K562 (cell line): Measurements from ENCODE around the gene CLASP2. TPM values are rescaled to one million over a fixed set of nuclear protein-coding genes. Genes with fewer than 3 reads are reported as not detected.
A peak's percentile ranks its signal among the peaks of the same experiment; 100 is the strongest.

Experiments
- ATAC-seq: fragments of 200-7000 bp; cut with Tn5 transposase; 3 replicates; pipeline ENCODE4 v1.9.1; 2020; ENCODE audit warnings: moderate library complexity
- BruUV-seq: library from RNA; stranded (reverse); fragments of 400-500 nt; replicated peaks from 2 replicates; lab custom pipeline; 2021; lab: Mats Ljungman, UMichigan
- CTCF ChIA-PET: fragments of 300-600 bp; formaldehyde crosslinking; extraction: SDS; loops from one replicate; lab custom pipeline; 2021; ENCODE audit warnings: low intra/inter-chr PET ratio; lab: Yijun Ruan, JAX
- POLR2A ChIA-PET: fragments of 300-600, 350-650 bp; sonication (Branson Sonifier 250); formaldehyde crosslinking; extraction: SDS; loops from one replicate; lab custom pipeline; 2021; ENCODE audit warnings: antibody characterized with exemption, inconsistent platforms; lab: Yijun Ruan, JAX
- DNase-seq, 4 experiments: peaks; one replicate each; pipeline versions ENCODE4 v3.0.0 to v3.0.0-alpha.2; 2011 to 2018; ENCODE audit warnings: low spot score in 3 of 4, mixed read lengths in 3 of 4; ENCODE audit errors: extremely low read depth in 1 of 4
- FAIRE-seq: peaks from 2 replicates; lab custom pipeline; 2011; peaks lifted over from hg19 to GRCh38; lab: Jason Lieb, UNC
- H2AFZ ChIP-seq: 2 replicates; pipeline ENCODE4 v1.6.0; 2011; ENCODE audit warnings: low read depth, low read length, control low read depth, inconsistent platforms
- H3K27ac ChIP-seq: fragments of 200-600 bp; 3 replicates; pipeline ENCODE4 v1.8.0; 2011; ENCODE audit warnings: low read depth, mild to moderate bottlenecking, control low read depth, inconsistent platforms, low read length, moderate library complexity, mixed read lengths; ENCODE audit errors: extremely low read depth
- H3K27me3 ChIP-seq, 2 experiments: fragments of 300-600 bp in 1 of 2; 2 replicates in 1 of 2; 3 replicates in 1 of 2; pipeline versions ENCODE4 v1.6.0 to v1.8.0; 2011; ENCODE audit warnings: inconsistent platforms in 2 of 2, low read length in 2 of 2, mild to moderate bottlenecking in 1 of 2, mixed read lengths in 1 of 2, moderate library complexity in 1 of 2; ENCODE audit not compliant: control insufficient read depth in 2 of 2, insufficient read depth in 2 of 2
- H3K36me3 ChIP-seq: fragments of 300-600 bp; 3 replicates; pipeline ENCODE4 v1.8.0; 2011; ENCODE audit warnings: mild to moderate bottlenecking, low read length, inconsistent platforms; ENCODE audit not compliant: control insufficient read depth, insufficient read depth
- H3K4me1 ChIP-seq, 2 experiments: fragments of 200-600 bp in 1 of 2; replicated peaks in 1 of 2; 2 replicates in 1 of 2; 3 replicates in 1 of 2; pipeline versions ENCODE4 v1.5.1 to v1.8.0; 2011; ENCODE audit warnings: inconsistent platforms in 2 of 2, low read length in 2 of 2, mild to moderate bottlenecking in 1 of 2, mixed read lengths in 1 of 2, moderate library complexity in 1 of 2; ENCODE audit not compliant: control insufficient read depth in 2 of 2, insufficient read depth in 2 of 2
- H3K4me2 ChIP-seq: 2 replicates; pipeline ENCODE4 v1.6.1; 2011; ENCODE audit warnings: low read length, control low read depth, inconsistent platforms, mixed read lengths; ENCODE audit not compliant: insufficient read depth
- H3K4me3 ChIP-seq: fragments of 200-600 bp; sonication (generic), shearing (Covaris generic); 2 replicates; pipeline ENCODE4 v1.5.1; 2016; ENCODE audit warnings: control low read depth, inconsistent platforms
- H3K79me2 ChIP-seq: fragments of 200-600 bp; 3 replicates; pipeline ENCODE4 v1.8.0; 2011; ENCODE audit warnings: low read length, inconsistent platforms; ENCODE audit not compliant: control insufficient read depth, insufficient read depth
- H3K9ac ChIP-seq, 2 experiments: 2 replicates each; pipeline versions ENCODE4 v1.6.0 to v1.6.1; 2011; ENCODE audit warnings: low read depth in 2 of 2, low read length in 2 of 2, control low read depth in 1 of 2, inconsistent platforms in 1 of 2, mild to moderate bottlenecking in 1 of 2, mixed read lengths in 1 of 2; ENCODE audit not compliant: insufficient read depth in 1 of 2
- H3K9me1 ChIP-seq: one replicate; pipeline ENCODE4 v1.6.0; 2011; ENCODE audit warnings: inconsistent platforms, mild to moderate bottlenecking, low read length, moderate library complexity; ENCODE audit not compliant: control insufficient read depth, insufficient read depth
- H3K9me3 ChIP-seq: replicated peaks from 2 replicates; pipeline ENCODE4 v1.5.1; 2011; ENCODE audit warnings: low read depth, low read length, inconsistent platforms; ENCODE audit not compliant: control insufficient read depth, insufficient read depth
- H4K20me1 ChIP-seq: replicated peaks from 2 replicates; pipeline ENCODE4 v1.6.1; 2011; ENCODE audit warnings: low read length, inconsistent platforms, mixed read lengths; ENCODE audit not compliant: control insufficient read depth, insufficient read depth
- BACH1 ChIP-seq: fragments of 200-800 bp; sonication (Bioruptor generic); IDR thresholded peaks from 2 replicates; pipeline ENCODE4 v1.6.1; 2016; ENCODE audit warnings: missing genetic modification characterization, missing compliant biosample characterization
- C11orf30 ChIP-seq: fragments of 450-650 bp; IDR thresholded peaks from 2 replicates; pipeline ENCODE4 v1.6.1; 2016; ENCODE audit warnings: low read depth, mild to moderate bottlenecking
- ETS2 ChIP-seq: IDR thresholded peaks from 2 replicates; pipeline ENCODE4 v1.6.1; 2016; ENCODE audit warnings: borderline replicate concordance, missing genetic modification characterization, mild to moderate bottlenecking, moderate library complexity, missing compliant biosample characterization; ENCODE audit not compliant: poor library complexity, severe bottlenecking
- MAFF ChIP-seq: IDR thresholded peaks from 2 replicates; pipeline ENCODE4 v1.6.1; 2012; ENCODE audit warnings: low read length, improper control_type of control experiment
- MAFG ChIP-seq: fragments of 450-650 bp; conservative IDR thresholded peaks from 2 replicates; pipeline ENCODE4 v1.6.1; 2016; ENCODE audit warnings: missing genetic modification characterization, missing compliant biosample characterization
- MTA3 ChIP-seq: fragments of 450-650 bp; formaldehyde crosslinking; IDR thresholded peaks from 2 replicates; pipeline ENCODE4 v1.6.1; 2017; ENCODE audit warnings: mild to moderate bottlenecking, borderline replicate concordance
- MYC ChIP-seq, 2 experiments: fragments of 250-450 bp in 1 of 2; sonication (Bioruptor Pico) in 1 of 2; IDR thresholded peaks; 2 replicates each; pipeline versions ENCODE4 v1.5.1 to v1.6.1; 2012 to 2021; ENCODE audit warnings: low read depth in 2 of 2, borderline replicate concordance in 1 of 2, improper control_type of control experiment in 1 of 2, low read length in 1 of 2, mild to moderate bottlenecking in 1 of 2, moderate library complexity in 1 of 2
- NFE2L1 ChIP-seq: fragments of 450-650 bp; IDR thresholded peaks from 2 replicates; pipeline ENCODE4 v1.6.1; 2016; ENCODE audit warnings: missing genetic modification characterization, low read depth, mild to moderate bottlenecking, missing compliant biosample characterization, moderate library complexity, borderline replicate concordance
- PCBP2 ChIP-seq: fragments of 200-400 bp; formaldehyde crosslinking; IDR thresholded peaks from 2 replicates; pipeline ENCODE4 v1.6.1; 2018; ENCODE audit warnings: low read length, low read depth, mild to moderate bottlenecking, moderate library complexity; ENCODE audit not compliant: poor library complexity, severe bottlenecking
- ZNF280B ChIP-seq: fragments of 250-450 bp; sonication (Bioruptor Pico); IDR thresholded peaks from 2 replicates; pipeline ENCODE4 v1.5.1; 2021; ENCODE audit warnings: mild to moderate bottlenecking
- ZNF316 ChIP-seq: fragments of 450-650 bp; IDR thresholded peaks from 2 replicates; pipeline ENCODE4 v1.6.1; 2016
- WGBS: fragments of 100-300 bp; shearing (Covaris generic); methylation state at CpG from one replicate; pipeline ENCODE4 v1.1.6; 2016; ENCODE audit warnings: low coverage, mixed read lengths; ENCODE audit not compliant: insufficient coverage; ENCODE audit errors: missing lambda C conversion rate; 5-methylcytosine and 5-hydroxymethylcytosine counted together
- in situ Hi-C: fragments of 300-500 bp; cut with MboI; formaldehyde crosslinking; loops from 4 replicates; pipeline ENCODE4 v1.15.0; 2018; ENCODE audit warnings: inconsistent platforms, mixed read lengths
- intact Hi-C: fragments of 100-400 bp; cut with micrococcal nuclease; formaldehyde crosslinking; loops from 2 replicates; pipeline ENCODE4 v1.14.2; 2022
- polyA plus RNA-seq, 8 experiments: library from polyadenylated mRNA; depleted of rRNA in 4 of 8; stranded (reverse) in 5 of 8; unstranded in 3 of 8; fragments of >200 nt; fragmentation: Nextera tagmentation in 2 of 8; fragmentation: Illumina TruSeq in 1 of 8; extraction: Ambion mirVana in 2 of 8; extraction: Trizol in 1 of 8; gene quantifications; 2 replicates each; pipeline versions ENCODE4 v1.2.1 to v1.2.3, GENCODE V29; 2011 to 2014; ENCODE audit warnings: inconsistent platforms in 1 of 8, missing spikeins in 1 of 8
- total RNA-seq, 7 experiments: library from RNA; depleted of rRNA in 6 of 7; stranded (reverse); fragments of >200 nt in 6 of 7; fragmentation: Illumina TruSeq in 2 of 7; extraction: Trizol in 2 of 7; gene quantifications; 2 replicates each; pipeline versions ENCODE4 v1.2.1 to v1.2.3, GENCODE V29; 2011 to 2021; ENCODE audit warnings: low replicate concordance in 1 of 7

Gene CLASP2
- total and polyA plus RNA-seq, 9 of the 15 experiments (the other 6 are each of a cell fraction or from before 2014, with no cell fraction given) = 13.5 to 107 (median 71.8) TPM

DNA sequence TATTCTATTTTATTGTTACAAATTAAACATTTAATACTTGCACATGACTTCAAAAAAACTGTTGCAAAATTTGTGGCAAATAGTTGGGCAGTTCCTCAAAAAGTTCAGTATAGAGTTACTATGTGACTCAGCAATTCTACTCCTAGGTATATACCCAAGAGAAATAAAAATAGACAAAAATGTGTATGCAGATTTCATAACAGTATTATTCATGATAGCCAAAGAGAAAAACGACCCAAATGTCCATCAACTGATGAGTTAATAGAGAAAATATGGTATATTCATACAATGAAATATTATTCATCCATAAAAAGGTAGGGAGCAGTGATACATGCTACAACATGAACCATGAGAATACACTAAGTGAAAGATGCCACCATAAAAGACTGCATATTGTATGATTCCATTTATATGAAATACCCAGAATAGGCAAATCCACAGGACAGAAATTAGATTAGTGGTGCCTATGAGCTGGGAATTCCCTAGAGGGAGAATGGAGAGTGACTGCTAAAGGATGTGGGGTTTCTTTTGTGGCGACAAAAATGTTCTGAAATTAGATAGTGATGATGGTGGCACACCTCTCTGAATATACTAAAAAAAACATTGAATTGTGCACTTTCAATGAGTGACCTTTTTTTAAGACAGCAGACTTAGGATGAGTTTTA is 31.6 kb upstream of the CLASP2 start:
- FAIRE-seq (no peak), DNase-seq (no peak), ATAC-seq (no peak)
- in situ Hi-C loops = no loop called here
- intact Hi-C loops = no loop called here
- Histone ChIP-seq H3K27me3 (no peaks in the 10 kb centered on the region), H2AFZ (peak overlapping the region; percentile 23; the same call in 1 of the 2 replicates), H3K4me3 (no peak overlapping the region), H3K27ac (no peak overlapping the region), H3K4me2 (no peak overlapping the region), H3K4me1 (no peaks in the 10 kb centered on the region; a peak in 1 of 5 replicates), H3K9me3 (no peaks in the 10 kb centered on the region; the same call in 1 of the 2 replicates), H4K20me1 (no peaks in the 10 kb centered on the region), H3K9ac (no peak overlapping the region), H3K79me2 (no peaks in the 10 kb centered on the region), H3K9me1 (no peaks in the 10 kb centered on the region), H3K36me3 (no peaks in the 10 kb centered on the region)
- BruUV-seq = no TSS peak
- WGBS = 29% methylated on average over 2 of the region's 2 CpGs
- ChIA-PET POLR2A (no interaction called here), CTCF (no interaction called here)
- no peak for TF ChIP-seq MYC (IDR thresholded peaks at IDR 0.05; ENCODE audit: low read depth, low read length)
- TF ChIP-seq MYC (CRISPR knock-in tag; IDR thresholded peaks at IDR 0.05; ENCODE audit: borderline replicate concordance, low read depth) = no peak
- TF ChIP-seq BACH1 (tag) = peak; percentile 41; the same call in 1 of the 2 replicates
- TF ChIP-seq NFE2L1 (tag) = peak; percentile 81
- no peak for TF ChIP-seq ETS2 (tag)
- TF ChIP-seq MTA3 = no peak
- TF ChIP-seq ZNF316 = peak; percentile 94
- peak; percentile 90 for TF ChIP-seq MAFG (tag)
- peak; percentile 85 for TF ChIP-seq MAFF
- TF ChIP-seq PCBP2 = no peak
- TF ChIP-seq C11orf30 = peak; percentile 90
- no peak for TF ChIP-seq ZNF280B
